GM04504 (cell line): ENCODE data around the gene COL4A3.
"Not testable (repeated sequence)": the region's sequence is repeated elsewhere in the genome, so short reads cannot be mapped to it uniquely, and the experiment has no call there.

ENCODE experiments used
- DNase-seq: peaks from one replicate; pipeline ENCODE4 v3.0.0-alpha.2; 2012; ENCODE audit warnings: low read depth

The COL4A3 gene

DNA sequence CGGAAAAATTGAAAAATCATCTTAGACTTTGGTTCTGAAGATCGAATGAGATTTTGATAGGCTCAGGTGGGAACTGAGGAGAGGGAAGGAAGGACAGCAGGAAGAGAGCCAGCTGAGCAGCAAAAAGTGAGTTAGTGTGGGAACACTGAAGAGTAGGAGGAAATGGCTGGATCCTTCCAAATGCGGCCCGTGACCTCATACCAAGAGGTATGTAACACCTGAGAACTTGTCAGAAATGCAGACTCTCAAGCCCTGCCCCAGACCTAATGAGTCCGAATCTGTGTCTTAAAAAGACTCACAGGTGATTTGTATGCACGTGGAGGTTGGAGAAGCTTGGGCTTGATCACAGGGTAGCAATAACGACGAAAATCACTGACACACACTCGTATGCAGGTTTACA lies 42.0 kb downstream of the COL4A3 start:
- no peak for DNase-seq

GRCh38 chr2:227207573-227207972 lies 43.1 kb downstream of the COL4A3 start:
- no peak for DNase-seq

GRCh38 chr2:227214622-227215041 lies 50.2 kb downstream of the COL4A3 start:
- no peak for DNase-seq

DNA sequence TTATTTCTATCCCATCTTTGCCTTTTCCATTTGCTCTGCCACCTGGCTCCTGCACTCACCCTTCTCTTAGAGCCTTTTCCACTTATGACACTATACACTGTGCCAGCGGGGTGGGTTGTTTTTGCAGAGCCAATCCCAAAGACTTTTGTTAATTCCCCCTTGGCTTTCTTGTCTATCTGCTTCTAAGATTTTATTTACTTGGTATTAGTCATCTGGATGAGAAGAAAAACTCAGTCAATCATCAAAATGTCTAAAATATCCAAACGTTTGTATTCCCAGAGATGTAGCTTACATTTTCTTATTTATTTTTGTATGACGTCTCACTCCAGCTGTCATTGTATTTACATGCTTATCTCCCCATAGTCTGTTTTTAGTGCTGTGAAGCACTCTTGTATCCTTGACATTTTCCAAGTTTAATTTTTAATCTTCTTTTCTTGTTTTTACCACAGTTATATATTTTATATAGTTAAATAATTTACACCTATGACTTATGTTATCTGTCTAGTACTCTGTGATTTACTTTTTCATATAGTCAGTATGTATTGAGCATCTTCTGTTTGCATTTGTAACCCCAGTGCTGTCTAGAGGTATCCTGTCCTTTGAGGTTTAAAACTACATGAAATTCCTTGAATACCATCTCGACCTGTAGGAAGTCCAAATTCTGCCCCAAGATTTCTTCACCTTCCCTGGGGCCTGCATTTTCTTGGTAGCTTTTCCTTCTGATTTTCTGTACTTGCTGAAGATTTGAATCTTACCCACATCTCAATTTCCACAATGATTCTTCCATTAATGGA lies 55.1 kb downstream of the COL4A3 start:
- no peak for DNase-seq

DNA sequence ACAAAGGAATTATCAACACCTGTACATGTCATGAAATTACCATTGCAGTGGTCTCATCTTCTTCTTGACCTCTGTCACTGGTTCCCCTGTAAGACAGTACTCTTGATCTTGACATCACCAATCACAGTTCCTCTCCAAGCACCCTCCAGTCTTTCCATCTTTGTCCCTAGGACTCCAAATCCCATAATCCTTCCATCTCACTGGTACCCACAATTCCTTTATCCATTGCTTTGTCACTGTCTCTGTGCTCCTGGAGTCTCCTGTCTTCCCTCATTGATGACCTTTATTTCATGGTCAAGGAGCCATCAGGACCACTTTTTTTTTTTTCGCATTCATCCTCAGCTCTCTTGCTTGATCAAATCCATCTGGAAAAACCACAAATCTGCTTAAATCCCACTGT lies 56.7 kb downstream of the COL4A3 start:
- DNase-seq: no peak

GRCh38 chr2:227222292-227222691 lies 57.9 kb downstream of the COL4A3 start:
- DNase-seq: no peak

DNA sequence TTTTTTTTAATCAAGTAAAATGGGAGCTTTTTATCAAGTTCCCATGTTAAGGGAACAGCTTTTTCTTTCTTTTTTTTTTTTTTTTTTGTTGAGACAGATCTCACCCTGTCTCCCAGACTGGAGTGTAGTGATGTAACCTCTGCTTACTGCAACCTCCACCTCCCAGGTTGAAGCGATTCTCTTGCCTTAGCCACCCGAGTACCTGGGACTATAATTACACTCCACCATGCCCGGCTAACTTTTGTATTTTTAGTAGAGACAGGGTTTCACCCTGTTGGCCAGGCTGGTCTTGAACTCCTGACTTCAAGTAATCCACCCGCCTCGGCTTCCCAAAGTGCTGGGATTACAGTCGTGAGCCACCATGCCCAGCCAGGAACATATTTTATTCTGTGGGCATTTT lies 61.2 kb downstream of the COL4A3 start:
- not testable (repeated sequence) for DNase-seq

- no peak for DNase-seq
Measured at GRCh38 chr2:227228061-227228667, 63.7 kb downstream of the COL4A3 start.

DNA sequence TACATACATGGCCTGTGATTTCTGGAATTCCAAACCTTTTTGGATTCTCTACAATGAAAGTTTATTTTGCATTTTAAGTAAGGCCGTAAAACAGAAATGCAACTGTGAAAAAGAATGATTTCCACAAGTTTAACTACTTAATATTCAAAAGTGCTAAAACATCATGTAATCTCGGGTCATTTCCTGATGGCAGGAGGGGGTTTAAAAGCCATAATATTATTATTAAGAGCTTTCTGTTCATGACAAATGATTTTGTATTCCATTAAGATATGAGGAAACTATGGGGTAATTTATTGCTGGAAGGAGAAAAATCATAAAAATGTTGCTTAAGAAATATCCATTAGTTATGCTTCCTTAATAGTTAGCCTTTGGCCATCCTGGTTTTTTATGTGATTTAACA lies 65.7 kb downstream of the COL4A3 start:
- DNase-seq: no peak

DNA sequence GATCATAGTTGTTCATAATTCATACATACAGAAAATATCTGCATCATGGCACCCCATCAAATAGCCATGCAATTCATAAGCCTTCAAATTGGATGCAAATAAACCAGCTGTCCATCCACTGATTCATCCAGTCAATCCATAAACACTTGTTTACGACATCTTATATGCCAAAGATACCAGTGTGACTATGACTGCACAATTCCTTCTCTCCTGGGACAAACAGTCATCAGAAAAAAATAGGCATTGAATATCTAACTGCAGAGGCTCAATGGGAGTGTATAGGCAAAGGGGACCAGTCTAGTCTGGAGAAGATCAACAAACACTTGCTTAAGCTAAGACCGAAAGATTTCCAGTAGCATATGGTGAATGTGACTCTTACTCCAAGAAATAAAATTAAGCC lies 70.0 kb downstream of the COL4A3 start:
- DNase-seq: no peak

- DNase-seq: no peak
Measured at GRCh38 chr2:227237786-227238185, 73.4 kb downstream of the COL4A3 start.

- DNase-seq: peak; percentile 25
Measured at GRCh38 chr2:227238238-227239237, 74.1 kb downstream of the COL4A3 start.

- no peak for DNase-seq
Measured at GRCh38 chr2:227241005-227241404, 76.6 kb downstream of the COL4A3 start.

GRCh38 chr2:227248876-227249275 lies 84.5 kb downstream of the COL4A3 start:
- DNase-seq: no peak

- DNase-seq: no peak
Measured at GRCh38 chr2:227252831-227253230, 88.4 kb downstream of the COL4A3 start.

DNA sequence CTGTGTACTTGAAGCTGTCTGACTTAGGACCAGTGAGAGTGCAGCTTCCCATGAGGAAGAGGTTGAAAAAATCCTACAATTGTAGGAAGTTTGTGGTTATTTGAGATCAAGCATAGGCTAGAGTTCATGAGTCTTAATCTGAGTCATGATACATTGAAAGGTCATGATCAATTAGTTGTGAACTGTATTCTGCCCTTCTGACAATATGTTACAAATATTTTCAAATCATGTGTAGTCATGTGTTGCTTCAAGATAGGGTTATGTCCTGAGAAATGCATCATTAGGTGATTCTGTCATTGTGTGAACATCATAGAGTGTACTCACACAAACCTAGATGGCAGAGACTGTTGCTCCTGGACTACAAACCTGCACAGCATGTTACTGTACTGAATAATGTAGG lies 92.2 kb downstream of the COL4A3 start:
- DNase-seq: no peak

DNA sequence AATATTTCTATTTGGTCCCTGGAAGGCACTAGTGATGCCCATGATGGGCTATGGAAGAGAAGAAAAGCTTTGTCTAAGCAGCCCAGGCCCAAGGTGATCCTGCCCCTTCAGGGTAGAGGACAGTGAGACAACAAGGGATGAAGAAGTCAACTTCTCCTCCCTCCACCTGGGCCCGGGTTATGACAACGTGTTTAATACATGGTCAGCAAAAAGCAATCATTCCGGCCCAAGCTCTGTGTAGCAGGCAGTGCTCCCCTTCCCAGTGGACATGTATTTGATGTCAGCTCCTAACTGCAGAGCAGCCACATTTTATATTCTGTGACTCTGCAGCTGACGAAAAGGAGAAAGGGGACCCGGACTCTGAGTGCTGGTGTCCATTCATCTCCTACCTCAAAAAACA lies 93.4 kb downstream of the COL4A3 start:
- no peak for DNase-seq

GRCh38 chr2:227260041-227260440 lies 95.6 kb downstream of the COL4A3 start:
- DNase-seq: no peak

GRCh38 chr2:227267410-227268115 lies 103.1 kb downstream of the COL4A3 start:
- DNase-seq: peak; percentile 7

- DNase-seq: no peak
Measured at GRCh38 chr2:227280895-227281294, 116.5 kb downstream of the COL4A3 start.

DNA sequence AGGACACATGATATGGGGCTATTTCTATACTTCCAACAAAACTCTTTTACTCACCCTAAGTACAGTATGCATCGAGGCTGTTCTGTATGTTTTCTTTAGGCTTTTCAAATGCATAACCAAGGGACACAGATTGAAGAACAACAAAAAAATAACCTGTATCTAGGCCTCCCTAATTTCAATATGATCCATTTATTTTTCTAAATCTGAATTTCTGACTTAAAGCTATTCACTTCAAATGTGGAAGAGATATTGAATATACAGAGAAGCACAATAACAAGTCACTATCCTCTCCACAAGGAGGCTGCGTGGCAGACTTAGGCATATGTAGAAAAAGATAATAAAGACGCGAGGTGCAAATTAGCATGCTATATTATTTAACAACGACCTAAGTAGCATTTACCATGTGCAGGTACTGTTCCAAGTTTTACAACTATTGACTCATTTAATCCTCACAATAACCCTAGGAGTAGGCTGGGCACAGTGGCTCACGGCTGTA lies 121.4 kb downstream of the COL4A3 start:
- DNase-seq: no peak

DNA sequence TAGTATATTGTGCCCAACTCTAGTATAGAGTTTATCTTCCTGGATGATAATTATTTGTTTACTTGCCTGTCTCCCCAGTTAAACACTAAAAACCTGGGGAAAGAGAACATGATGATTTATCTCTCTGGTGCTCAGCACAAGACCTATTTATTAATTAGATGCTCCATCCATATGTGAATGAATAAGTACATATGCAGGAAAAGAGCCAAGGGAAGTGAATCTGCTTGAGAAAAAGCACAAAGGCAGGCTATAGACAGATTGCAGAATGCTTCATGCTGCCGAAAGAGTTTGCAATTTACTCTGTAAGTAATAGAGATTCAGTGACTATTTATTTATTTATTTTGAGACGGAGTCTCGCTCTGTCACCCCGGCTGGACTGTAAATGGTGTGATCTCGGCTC lies 123.3 kb downstream of the COL4A3 start:
- DNase-seq: no peak
